Vagina (tissue), 2 donors: ENCODE measurements around the gene DDX10. TPM values are rescaled to one million over a fixed set of nuclear protein-coding genes. Genes with fewer than 3 reads are reported as not detected.

Source experiments
- DNase-seq, 2 donors: peaks; one replicate each; pipeline ENCODE4 v3.0.0-alpha.2; 2017; ENCODE audit errors: extremely low spot score in 2 of 2
- H3K27ac ChIP-seq: fragments of 200-600 bp; sonication (generic); one replicate; pipeline ENCODE4 v1.5.1; 2019
- H3K27me3 ChIP-seq: fragments of 200-600 bp; sonication (generic); one replicate; pipeline ENCODE4 v1.5.1; 2019
- H3K36me3 ChIP-seq, 2 donors: fragments of 200-600 bp; sonication (generic); one replicate each; pipeline ENCODE4 v1.5.1; 2017 to 2019
- H3K4me1 ChIP-seq: fragments of 200-600 bp; sonication (generic); one replicate; pipeline ENCODE4 v1.5.1; 2019
- H3K4me3 ChIP-seq, 2 donors: fragments of 200-600 bp; sonication (generic); 1 replicate in 1 of 2; 2 replicates in 1 of 2; pipeline ENCODE4 v1.5.1; 2016 to 2019
- H3K9me3 ChIP-seq: fragments of 200-600 bp; sonication (generic); one replicate; pipeline ENCODE4 v1.5.1; 2019
- POLR2A ChIP-seq, 2 donors: fragments of 450-650 bp; IDR thresholded peaks; one replicate each; pipeline ENCODE4 v1.6.1; 2017; ENCODE audit warnings: antibody characterized with exemption in 2 of 2, mild to moderate bottlenecking in 2 of 2, moderate library complexity in 2 of 2
- POLR2AphosphoS5 ChIP-seq, 2 donors: sonication (generic); formaldehyde crosslinking; IDR thresholded peaks; one replicate each; pipeline ENCODE4 v1.9.0; 2017; ENCODE audit warnings: antibody characterized with exemption in 2 of 2, mild to moderate bottlenecking in 2 of 2, low read depth in 1 of 2; ENCODE audit not compliant: insufficient read depth in 1 of 2
- intact Hi-C: fragments of 100-400 bp; cut with DNase I; formaldehyde crosslinking; loops from one replicate; pipeline ENCODE4 v1.15.1; 2023
- total RNA-seq: library from RNA; depleted of rRNA; stranded (reverse); fragments of >200 nt; gene quantifications from one replicate; pipeline ENCODE4 v1.2.3, GENCODE V29; 2016
- TF ChIP-seq, protein P1 (sequence below), 3 experiments: fragments of 450-650 bp in 2 of 3; fragments of 200-600 bp in 1 of 3; sonication (generic) in 1 of 3; IDR thresholded peaks; one replicate each; pipeline ENCODE4 v1.5.1; 2017 to 2019; ENCODE audit warnings: antibody characterized with exemption in 3 of 3, mild to moderate bottlenecking in 2 of 3, moderate library complexity in 2 of 3

DDX10 gene
- total RNA-seq, 1 donor from 2014 or later = 23.8 TPM

DNA sequence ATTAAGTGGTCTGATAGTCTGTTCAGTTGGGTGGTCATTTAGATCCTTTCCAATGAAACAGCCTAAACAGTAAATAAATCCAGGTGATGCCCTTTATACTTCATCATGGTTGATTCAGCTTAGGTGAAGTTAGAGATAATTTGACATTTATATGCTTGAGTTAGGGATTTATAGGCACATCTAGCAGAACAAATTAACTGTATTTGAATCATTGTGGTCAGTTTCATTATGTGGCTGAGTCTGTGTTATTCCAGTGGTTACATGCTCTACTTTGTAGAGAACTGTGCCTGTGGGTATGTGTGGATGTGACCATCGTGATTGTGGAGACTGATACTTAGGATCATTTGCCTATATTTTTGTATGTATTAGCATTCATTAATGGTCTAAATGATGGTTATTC lies 194.6 kb downstream of the DDX10 start:
- Histone ChIP-seq H3K4me3 (no peak overlapping the region), H3K27ac (no peak overlapping the region), H3K4me1 (no peaks in the 10 kb centered on the region), H3K27me3 (no peaks in the 10 kb centered on the region), H3K36me3 (no peaks in the 10 kb centered on the region), H3K9me3 (no peaks in the 10 kb centered on the region)
- intact Hi-C loops = no loop called here
- no peak for DNase-seq
- TF ChIP-seq POLR2AphosphoS5 (IDR thresholded peaks at IDR 0.05; ENCODE audit: insufficient read depth in 1 of 2, low read depth in 1 of 2) (no peak), POLR2A (IDR thresholded peaks at IDR 0.05) (no peak)
- TF ChIP-seq, protein P1, sequence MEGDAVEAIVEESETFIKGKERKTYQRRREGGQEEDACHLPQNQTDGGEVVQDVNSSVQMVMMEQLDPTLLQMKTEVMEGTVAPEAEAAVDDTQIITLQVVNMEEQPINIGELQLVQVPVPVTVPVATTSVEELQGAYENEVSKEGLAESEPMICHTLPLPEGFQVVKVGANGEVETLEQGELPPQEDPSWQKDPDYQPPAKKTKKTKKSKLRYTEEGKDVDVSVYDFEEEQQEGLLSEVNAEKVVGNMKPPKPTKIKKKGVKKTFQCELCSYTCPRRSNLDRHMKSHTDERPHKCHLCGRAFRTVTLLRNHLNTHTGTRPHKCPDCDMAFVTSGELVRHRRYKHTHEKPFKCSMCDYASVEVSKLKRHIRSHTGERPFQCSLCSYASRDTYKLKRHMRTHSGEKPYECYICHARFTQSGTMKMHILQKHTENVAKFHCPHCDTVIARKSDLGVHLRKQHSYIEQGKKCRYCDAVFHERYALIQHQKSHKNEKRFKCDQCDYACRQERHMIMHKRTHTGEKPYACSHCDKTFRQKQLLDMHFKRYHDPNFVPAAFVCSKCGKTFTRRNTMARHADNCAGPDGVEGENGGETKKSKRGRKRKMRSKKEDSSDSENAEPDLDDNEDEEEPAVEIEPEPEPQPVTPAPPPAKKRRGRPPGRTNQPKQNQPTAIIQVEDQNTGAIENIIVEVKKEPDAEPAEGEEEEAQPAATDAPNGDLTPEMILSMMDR (IDR thresholded peaks at IDR 0.05) = no peak

GRCh38 chr11:108863528-108863927 lies 198.7 kb downstream of the DDX10 start:
- intact Hi-C loops = no loop called here
- DNase-seq = no peak
- Histone ChIP-seq H3K4me1 (no peaks in the 10 kb centered on the region), H3K36me3 (no peaks in the 10 kb centered on the region), H3K27me3 (no peaks in the 10 kb centered on the region), H3K4me3 (no peak overlapping the region), H3K9me3 (no peaks in the 10 kb centered on the region), H3K27ac (no peak overlapping the region)
- TF ChIP-seq, protein P1 (IDR thresholded peaks at IDR 0.05) = no peak
- TF ChIP-seq POLR2AphosphoS5 (IDR thresholded peaks at IDR 0.05; ENCODE audit: insufficient read depth in 1 of 2, low read depth in 1 of 2) (no peak), POLR2A (IDR thresholded peaks at IDR 0.05) (no peak)

- intact Hi-C loops = no loop called here
- no peak for DNase-seq
- H3K36me3 ChIP-seq = no peaks in the 10 kb centered on the region
- H3K4me1 ChIP-seq = no peaks in the 10 kb centered on the region
- no peak overlapping the region for H3K4me3 ChIP-seq
- TF ChIP-seq POLR2A (IDR thresholded peaks at IDR 0.05) (no peak), POLR2AphosphoS5 (IDR thresholded peaks at IDR 0.05; ENCODE audit: insufficient read depth in 1 of 2, low read depth in 1 of 2) (no peak)
- TF ChIP-seq, protein P1 (IDR thresholded peaks at IDR 0.05) = no peak
- H3K9me3 ChIP-seq = no peaks in the 10 kb centered on the region
- no peak overlapping the region for H3K27ac ChIP-seq
- H3K27me3 ChIP-seq = no peaks in the 10 kb centered on the region
These were observed 200.5 kb downstream of the DDX10 start for GRCh38 chr11:108865406-108865805.

DNA sequence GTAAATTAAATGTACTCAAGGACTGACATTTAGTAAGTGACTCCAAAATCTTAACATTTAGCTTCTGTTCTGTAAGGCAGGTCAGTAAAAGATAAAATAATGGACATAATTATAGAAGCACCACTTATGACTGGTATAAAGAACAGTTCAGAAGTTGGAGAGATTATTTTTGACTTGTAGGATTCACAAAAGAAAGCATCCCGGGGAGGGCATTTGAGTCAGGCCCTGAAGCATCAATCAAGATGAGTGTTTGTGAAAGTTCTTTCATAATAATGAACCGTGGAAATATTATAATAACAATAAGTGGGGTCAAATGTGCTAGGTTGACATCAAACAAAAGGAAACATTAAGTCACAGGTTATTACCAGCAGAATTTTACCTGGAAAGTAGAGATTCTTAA lies 201.9 kb downstream of the DDX10 start:
- TF ChIP-seq, protein P1 (IDR thresholded peaks at IDR 0.05) = no peak
- no peak for TF ChIP-seq POLR2A (IDR thresholded peaks at IDR 0.05)
- TF ChIP-seq POLR2AphosphoS5 (IDR thresholded peaks at IDR 0.05; ENCODE audit: insufficient read depth in 1 of 2, low read depth in 1 of 2) = no peak
- H3K4me3 ChIP-seq = no peak overlapping the region
- no peaks in the 10 kb centered on the region for H3K9me3 ChIP-seq
- no peak for DNase-seq
- H3K27me3 ChIP-seq = no peaks in the 10 kb centered on the region
- H3K36me3 ChIP-seq = no peaks in the 10 kb centered on the region
- no peaks in the 10 kb centered on the region for H3K4me1 ChIP-seq
- no peak overlapping the region for H3K27ac ChIP-seq
- intact Hi-C loops = no loop called here

DNA sequence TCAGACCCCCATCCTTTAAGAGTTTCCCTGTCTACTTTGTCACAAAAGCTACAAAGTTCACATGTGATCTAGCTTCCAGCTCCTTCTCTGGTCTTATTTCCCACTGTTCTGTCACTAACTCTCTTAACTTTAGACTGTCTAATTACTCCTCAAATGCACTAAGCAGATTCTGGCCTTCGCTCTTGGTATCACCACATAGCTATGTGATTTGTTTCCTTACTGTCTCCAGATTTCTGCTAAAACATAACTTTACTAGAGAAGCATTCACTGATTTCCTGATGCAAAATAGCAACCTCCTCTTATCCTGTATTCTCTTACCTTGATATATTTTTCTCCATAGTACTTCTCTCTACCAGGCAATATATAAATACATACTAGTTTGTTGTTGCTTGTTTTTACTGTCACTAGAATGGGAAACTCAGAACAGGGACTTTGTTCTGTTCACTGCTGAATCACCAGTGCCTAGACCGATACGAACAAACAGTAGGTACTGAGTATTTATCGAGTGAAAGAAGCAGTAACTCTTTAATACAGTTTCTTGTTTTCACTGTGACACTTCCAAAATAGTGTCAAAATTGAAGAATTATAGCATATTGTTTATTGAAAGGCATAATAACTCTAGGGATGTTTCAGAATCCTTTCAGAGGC lies 205.6 kb downstream of the DDX10 start:
- TF ChIP-seq, protein P1 (IDR thresholded peaks at IDR 0.05) = no peak
- TF ChIP-seq POLR2A (IDR thresholded peaks at IDR 0.05) (no peak), POLR2AphosphoS5 (IDR thresholded peaks at IDR 0.05; ENCODE audit: insufficient read depth in 1 of 2, low read depth in 1 of 2) (no peak)
- Histone ChIP-seq H3K4me3 (no peak overlapping the region), H3K27ac (no peak overlapping the region), H3K4me1 (no peaks in the 10 kb centered on the region), H3K27me3 (no peaks in the 10 kb centered on the region), H3K36me3 (no peaks in the 10 kb centered on the region), H3K9me3 (no peaks in the 10 kb centered on the region)
- intact Hi-C loops = no loop called here
- no peak for DNase-seq
